Skin epidermis (tissue), 12 donors: ENCODE data around the gene USH2A.

ENCODE experiments used
- H3K27ac ChIP-seq, 21 experiments: fragments of 200-600 bp; sonication (generic) in 11 of 21; one replicate each; pipeline ENCODE4 v1.5.0; 2020; ENCODE audit warnings: mild to moderate bottlenecking in 3 of 21, inconsistent platforms in 2 of 21, moderate library complexity in 2 of 21
- H3K4me3 ChIP-seq, 7 experiments: fragments of 200-600 bp; sonication (generic) in 2 of 7; one replicate each; pipeline ENCODE4 v1.5.0; 2020; ENCODE audit warnings: inconsistent platforms in 2 of 7, mild to moderate bottlenecking in 2 of 7, moderate library complexity in 1 of 7

USH2A gene

DNA sequence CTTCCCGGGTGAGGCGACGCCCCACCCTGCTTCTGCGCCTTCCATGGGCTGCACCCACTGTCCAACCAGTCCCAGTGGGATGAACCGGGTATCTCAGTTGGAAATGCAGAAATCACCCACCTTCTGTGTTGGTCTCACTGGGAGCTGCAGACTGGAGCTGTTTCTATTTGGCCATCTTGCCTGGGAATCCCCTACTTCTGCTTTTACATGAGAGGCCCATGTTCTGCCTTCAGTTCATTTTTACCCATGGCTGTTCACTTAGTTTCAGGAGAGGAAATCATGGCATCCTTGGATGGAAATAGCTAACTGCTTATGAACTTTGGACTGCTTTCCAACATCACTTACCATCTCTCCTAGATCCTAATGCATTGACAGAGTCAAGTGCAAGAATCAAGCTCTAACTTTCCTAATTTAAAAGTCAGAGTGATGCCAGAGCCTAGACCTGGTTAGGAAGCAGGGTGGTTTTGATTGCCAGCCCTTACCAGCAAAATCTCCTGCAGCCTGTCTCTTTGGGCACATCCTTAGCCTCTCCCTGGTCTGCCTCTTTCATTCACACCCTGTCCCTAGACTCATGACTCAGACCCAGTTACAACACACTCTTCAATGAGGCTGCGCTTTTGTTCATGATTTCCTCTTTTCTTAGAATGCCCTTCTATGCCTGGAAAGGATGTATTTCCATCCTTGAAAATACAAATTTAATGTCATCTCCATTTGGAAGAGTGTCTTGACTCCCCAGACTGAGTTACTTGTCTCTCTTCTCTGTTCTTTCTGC lies 719.0 kb downstream of the USH2A start:
- H3K27ac ChIP-seq, result no peak overlapping the region
- no peak overlapping the region for H3K4me3 ChIP-seq

DNA sequence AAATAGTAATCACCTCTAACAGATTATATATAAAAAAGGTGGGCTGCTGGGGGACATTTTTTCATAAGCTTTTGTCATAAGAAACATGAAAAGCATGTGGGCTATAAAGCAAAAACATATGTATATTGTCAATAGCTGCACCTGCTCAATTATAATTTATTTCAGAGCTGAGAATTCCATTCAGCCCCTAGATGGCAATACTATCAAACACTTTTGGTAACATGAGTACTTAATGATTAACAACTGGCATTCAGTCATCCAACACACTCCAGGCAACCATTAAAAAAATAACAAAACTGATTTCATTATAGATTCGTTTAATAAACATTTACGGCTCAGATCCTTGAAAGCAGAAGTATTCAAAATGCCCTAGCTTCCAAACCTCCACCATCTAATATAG lies 741.0 kb downstream of the USH2A start:
- Histone ChIP-seq H3K27ac (no peak overlapping the region), H3K4me3 (no peak overlapping the region)

- no peak overlapping the region for H3K4me3 ChIP-seq
- no peak overlapping the region for H3K27ac ChIP-seq
Measured at GRCh38 chr1:215681041-215681440, 742.2 kb downstream of the USH2A start.

DNA sequence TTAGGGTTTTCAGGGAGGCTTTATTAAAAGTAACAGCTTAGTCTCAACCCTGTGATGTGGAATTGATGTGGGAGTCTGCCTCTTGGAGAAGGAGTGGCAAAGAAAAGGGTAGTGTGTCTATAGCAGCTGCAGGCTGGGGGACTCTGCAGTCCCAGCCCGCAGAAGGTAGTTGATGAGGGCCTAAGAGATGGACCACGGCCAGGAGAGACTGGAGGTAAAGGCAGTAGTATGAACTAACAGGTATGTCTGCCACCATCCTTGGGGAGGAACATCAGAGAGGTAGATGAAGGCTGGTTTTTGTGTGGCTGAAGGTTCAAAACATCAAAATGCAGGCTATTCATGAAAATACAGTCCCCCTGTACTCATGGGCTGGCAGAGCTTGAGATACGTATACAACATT lies 744.0 kb downstream of the USH2A start:
- Histone ChIP-seq H3K27ac (no peak overlapping the region), H3K4me3 (no peak overlapping the region)

- Histone ChIP-seq H3K27ac (no peak overlapping the region), H3K4me3 (no peak overlapping the region)
Measured at GRCh38 chr1:215677112-215677511, 746.1 kb downstream of the USH2A start.

GRCh38 chr1:215673943-215674342 lies 749.3 kb downstream of the USH2A start:
- no peak overlapping the region for H3K27ac ChIP-seq
- H3K4me3 ChIP-seq, result no peak overlapping the region

- H3K27ac ChIP-seq, result no peak overlapping the region
- H3K4me3 ChIP-seq, result no peak overlapping the region
Measured at GRCh38 chr1:215672482-215672881, 750.8 kb downstream of the USH2A start.

- no peak overlapping the region for H3K4me3 ChIP-seq
- no peak overlapping the region for H3K27ac ChIP-seq
Measured at GRCh38 chr1:215669806-215670491, 753.3 kb downstream of the USH2A start.

DNA sequence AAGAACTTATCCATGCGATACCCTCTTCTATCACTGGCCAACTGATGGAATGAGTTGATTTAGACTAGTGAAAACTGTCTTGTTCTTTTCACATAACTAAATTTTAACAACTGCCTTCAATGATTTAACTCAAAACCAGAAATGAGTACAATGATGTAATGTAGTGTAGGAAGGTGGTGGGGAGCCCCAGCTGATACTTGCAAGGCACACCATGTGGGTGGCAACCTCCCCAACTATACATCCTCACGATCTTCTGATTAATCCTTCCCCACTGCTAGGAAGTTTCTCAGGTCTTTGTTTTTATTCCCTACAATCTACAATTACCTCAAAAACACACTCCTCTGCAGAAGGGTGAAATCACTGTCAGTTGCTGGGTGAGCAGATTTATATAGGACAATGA lies 755.5 kb downstream of the USH2A start:
- Histone ChIP-seq H3K4me3 (no peak overlapping the region), H3K27ac (no peak overlapping the region)

GRCh38 chr1:215665215-215665614 lies 758.0 kb downstream of the USH2A start:
- no peak overlapping the region for H3K27ac ChIP-seq
- no peak overlapping the region for H3K4me3 ChIP-seq

DNA sequence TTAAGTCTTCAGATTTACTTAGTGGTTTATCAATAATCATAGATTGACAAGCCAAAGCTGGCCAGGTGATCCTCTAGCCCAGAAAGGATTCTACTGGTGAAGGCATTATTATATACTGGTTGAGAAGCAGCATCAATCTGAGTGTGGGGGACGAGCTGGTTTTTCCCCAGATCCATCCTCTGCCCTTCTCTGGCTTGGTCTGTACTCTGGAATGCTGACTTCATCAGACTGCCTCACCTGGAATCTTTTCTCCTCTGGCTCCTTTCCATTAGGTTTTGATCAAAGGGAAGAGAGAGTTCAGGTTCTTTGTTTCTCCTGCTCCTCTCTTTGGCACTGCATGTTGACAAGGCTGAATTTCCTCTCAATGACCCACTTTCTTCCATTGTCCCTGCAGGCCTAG lies 762.2 kb downstream of the USH2A start:
- Histone ChIP-seq H3K4me3 (no peak overlapping the region), H3K27ac (no peak overlapping the region)

GRCh38 chr1:215660259-215660658 lies 763.0 kb downstream of the USH2A start:
- no peak overlapping the region for H3K27ac ChIP-seq
- no peak overlapping the region for H3K4me3 ChIP-seq

DNA sequence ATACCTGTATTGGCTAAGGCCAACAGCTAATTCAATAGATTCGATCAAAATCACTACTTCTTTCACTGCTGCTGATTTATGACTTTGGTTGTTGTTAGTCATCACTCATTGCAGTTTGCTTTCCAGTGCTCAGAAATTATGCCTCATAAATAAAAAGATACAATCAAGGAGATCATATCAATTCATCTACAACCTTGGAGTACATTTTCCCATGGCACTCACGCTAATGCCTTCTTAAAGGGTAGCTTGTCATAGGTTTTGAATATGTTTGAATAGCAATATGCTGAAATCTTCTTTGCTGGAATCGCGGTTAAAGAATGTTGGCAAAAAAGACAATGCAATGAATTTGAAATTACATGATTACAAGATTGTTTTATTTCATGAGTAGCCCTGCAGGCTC lies 766.2 kb downstream of the USH2A start:
- H3K4me3 ChIP-seq, result no peak overlapping the region
- no peak overlapping the region for H3K27ac ChIP-seq

GRCh38 chr1:215652371-215652770 lies 770.9 kb downstream of the USH2A start:
- Histone ChIP-seq H3K27ac (no peak overlapping the region), H3K4me3 (no peak overlapping the region)

- Histone ChIP-seq H3K27ac (no peak overlapping the region), H3K4me3 (no peak overlapping the region)
Measured at GRCh38 chr1:215651867-215652266, 771.4 kb downstream of the USH2A start.

GRCh38 chr1:215650446-215651149 lies 772.6 kb downstream of the USH2A start:
- no peak overlapping the region for H3K27ac ChIP-seq

DNA sequence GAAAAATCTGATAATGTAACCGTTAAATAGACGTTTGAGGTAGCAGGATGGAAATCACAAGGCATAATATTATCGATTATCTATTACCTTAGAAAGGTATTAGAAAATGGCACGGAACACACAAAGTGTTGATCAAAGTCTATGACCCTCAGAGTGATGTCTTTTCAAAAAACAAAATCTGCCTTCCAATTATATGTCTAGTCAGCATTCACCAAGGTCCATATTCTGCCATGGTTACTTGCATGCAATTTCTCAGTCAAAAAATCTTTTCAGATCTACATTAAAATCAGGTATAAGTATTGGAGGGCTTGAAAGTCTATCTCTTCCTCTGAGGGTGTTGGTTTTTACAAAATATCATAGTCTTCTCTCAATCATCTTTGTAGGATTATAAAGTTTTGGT lies 774.3 kb downstream of the USH2A start:
- H3K4me3 ChIP-seq, result no peak overlapping the region
- H3K27ac ChIP-seq, result no peak overlapping the region

More at GRCh38 chr1:215650446-215651149, 772.6 kb downstream of the USH2A start:
- H3K4me3 ChIP-seq, result no peak overlapping the region

GRCh38 chr1:215647738-215648137 lies 775.5 kb downstream of the USH2A start:
- H3K4me3 ChIP-seq, result no peak overlapping the region

GRCh38 chr1:215645861-215646260 lies 777.4 kb downstream of the USH2A start:
- no peak overlapping the region for H3K27ac ChIP-seq
- H3K4me3 ChIP-seq, result no peak overlapping the region

More at GRCh38 chr1:215647738-215648137, 775.5 kb downstream of the USH2A start:
- H3K27ac ChIP-seq, result no peak overlapping the region

GRCh38 chr1:215645182-215645581 lies 778.1 kb downstream of the USH2A start:
- Histone ChIP-seq H3K4me3 (no peak overlapping the region), H3K27ac (no peak overlapping the region)
